ENCODE data around the gene BCAS3.

Gene BCAS3

DNA sequence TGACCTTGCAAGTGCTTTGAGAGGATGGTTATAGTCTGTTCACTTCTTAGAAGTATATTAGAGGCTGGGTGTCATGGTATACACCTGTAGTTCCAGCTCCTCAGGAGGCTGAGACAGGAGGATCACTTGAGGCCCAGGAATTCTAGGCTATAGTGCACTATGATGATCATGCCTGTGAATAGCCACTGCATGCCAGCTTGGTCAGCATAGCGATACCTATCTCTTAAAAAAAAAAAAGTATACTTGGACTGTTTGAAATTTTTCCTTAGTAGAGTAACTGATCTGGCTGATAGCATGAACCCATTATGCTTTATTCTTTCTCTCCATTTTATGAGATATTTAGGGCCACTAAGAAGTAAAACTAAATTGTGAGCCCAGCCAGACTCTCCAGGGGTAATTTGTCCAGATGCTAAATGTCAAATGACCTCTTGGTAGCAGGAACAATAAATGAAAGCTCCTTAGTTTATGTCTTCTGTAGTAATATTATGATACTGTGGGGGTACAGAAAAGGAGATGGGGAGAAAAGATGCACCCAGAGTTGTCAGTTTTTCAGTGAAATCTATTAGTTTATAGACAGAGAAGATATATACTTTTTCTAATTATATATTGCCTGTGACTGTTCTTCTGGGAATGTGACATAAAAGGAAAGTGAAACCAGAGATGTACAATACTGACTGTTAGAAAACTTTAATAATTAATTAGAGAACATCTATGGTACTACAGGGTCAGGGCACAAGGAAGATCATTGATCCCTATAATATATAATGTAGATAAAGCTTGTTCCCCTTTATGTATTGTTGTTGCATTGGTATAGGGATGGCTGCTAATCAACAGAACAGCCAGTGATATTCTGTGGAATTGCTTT, 386.7 kb downstream of the BCAS3 start:
- DNase-seq (ENCODE audit: low read depth in 2 of 2) = no peak

DNA sequence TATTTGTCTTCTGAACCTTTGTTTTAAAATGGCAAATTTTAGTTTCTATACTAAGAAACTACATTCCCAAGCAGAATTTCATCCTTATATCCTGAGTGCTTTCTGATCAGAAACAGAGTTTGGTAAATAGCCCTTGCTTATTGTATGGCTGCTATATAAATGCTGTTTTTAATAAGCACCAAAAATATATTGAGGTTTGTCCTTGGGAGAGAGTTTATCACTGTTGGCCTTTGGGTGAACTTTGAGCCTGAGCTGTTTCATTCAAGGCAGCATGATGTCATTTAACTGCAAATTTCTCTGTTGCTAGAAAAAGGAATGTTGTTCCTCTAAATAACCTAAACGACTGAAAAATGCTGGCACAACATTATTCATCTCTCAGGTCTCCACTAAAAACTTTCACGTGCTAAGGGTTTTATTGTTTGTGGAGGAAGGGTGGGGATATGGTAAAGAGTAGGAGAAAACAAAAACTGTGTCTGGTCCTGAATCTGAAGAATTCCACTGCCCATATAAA, 387.7 kb downstream of the BCAS3 start:
- no peak for DNase-seq (ENCODE audit: low read depth in 2 of 2)

DNA sequence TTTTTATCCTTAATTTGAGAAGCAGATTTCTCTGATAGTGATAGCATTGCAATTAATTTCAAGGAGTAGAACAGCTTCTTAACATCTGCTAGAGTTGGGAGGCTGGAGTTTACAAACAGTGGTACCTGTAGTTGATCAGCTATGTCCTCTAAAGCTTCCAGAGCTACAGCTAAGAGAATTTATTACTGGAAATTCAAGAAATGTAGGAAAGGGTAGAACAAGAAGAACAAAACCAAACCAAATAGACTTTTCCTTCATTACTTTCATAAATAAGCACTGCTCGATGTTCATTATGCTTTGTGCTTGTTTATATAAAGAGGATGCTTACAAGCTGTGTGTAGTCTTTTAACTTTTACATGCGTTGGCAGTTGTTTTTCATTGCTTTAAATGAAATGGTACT, 388.4 kb downstream of the BCAS3 start:
- DNase-seq (ENCODE audit: low read depth in 2 of 2) = no peak

DNA sequence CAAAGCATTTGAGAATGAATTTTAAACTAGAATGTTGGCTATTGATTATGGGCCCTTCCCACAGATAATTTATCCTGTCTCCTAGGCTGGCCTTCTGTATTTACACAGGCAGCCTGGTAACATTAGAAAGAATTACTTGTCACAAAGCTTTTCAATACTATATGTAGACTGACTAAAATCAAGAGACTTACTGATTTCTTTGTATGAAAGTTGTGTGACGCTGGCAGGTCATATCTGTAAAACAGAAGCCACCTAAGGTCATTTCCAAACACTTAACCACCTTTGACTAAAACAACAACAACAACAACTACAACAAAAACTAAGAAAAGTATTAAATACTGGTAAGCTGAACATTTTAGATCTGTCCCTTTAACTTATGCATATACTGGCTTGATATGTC, 393.0 kb downstream of the BCAS3 start:
- DNase-seq (ENCODE audit: low read depth in 2 of 2) = no peak

DNA sequence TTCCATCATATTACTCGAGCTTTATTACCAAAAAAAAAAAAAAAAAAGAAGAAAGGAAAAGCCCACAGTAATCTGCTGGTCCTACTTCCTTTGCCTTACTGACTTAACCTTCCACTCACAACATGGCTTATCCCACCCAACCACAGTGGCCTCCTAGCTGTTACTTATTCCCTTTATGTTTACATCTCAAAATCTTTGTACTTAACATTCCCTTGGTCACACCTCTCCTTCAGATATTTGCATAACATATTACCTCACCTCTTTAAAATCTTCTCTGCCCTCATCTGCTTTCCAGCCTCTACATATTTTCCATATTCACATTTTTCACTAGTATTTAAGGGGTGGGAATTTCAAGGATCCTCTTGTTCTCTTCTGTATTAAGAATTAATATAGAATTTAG, 395.0 kb downstream of the BCAS3 start:
- DNase-seq (ENCODE audit: low read depth in 2 of 2) = no peak

DNA sequence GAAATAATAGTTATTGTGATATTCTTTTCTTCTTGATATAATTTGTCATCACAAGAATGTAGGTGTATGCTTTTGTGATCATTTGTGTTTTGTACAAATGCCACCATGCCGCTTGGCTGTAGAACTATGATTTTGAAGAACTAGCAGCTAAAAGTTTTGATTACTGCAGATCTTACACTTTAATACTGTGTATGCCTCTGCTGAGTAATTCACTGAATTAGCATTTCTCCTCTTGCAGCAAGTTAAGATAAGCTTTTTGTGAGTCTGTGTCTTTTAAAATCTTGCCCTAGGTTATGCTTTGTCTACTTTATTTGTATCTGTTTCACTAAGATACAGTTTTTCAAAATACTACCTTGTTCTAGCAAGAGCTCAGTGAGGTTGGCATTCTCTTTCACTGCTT, 395.5 kb downstream of the BCAS3 start:
- no peak for DNase-seq (ENCODE audit: low read depth in 2 of 2)

DNA sequence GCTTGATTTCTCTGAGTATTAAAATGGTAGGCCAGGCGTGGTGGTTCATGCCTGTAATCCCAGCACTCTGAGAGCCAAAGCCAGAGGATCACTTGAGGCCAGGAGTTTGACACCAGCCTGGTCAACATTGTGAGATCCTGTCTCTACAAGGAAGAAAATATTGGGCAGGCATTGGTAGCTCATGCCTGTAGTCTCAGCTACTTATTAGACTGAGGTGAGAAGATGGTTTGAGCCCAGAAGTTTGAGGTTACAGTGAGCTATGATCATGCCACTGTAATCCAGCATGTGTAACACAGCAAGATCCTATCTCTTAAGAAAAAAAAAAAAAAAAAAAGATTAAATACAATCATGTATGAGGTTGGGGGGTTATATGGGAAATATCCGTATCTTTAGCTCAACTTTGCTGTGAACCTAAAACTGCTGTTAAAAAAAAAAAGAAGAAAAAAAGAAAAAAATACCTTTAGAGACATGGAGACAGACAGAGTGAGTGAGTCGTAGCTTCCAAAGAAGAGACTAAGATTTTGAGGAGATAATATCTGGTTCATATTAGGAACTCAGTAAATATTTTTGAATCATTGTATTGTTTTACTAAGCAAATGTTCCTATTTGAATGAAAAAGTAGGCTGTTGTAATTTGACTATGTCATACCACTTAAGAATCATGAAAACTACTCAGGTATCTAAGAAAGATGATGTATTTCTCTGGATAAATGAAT, 396.3 kb downstream of the BCAS3 start:
- DNase-seq (ENCODE audit: low read depth in 2 of 2) = no peak

DNA sequence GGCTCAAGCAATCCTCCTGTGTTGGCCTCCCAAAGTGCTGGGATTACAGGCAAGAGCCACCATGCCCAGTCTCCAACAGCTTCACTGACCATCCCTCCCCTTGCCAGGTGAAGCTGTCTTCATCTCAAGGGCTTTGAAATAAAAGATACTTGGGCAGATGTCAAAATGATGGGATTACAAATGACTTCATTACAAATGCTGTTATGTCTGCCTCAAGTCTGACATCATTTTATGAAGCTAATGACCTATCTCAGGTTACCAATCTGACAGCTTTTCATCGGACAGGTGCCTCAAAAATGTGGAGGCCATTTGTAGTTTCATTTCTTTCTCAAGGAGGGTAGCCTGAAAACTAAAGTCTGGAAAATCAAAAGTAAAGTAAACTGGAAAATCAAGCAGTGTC, 398.3 kb downstream of the BCAS3 start:
- DNase-seq (ENCODE audit: low read depth in 2 of 2) = no peak

DNA sequence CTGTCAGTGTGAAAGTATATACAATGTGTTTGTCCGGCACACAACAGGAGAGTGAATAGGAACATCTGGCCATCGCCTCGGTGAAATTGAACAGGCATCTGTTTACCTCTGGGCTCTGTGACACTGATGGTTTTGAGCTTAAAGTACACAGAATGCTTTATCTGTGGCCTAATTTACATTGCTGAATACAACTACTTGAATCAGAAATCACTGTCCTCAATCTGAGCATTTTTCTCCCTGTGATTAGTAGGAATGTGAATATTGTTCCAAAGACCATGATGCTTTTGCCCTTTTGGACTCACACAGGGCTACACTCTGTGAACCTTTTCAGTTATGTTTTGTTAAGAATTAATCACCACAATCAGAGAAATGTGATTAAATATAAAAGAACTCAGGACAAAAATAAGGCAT, 399.0 kb downstream of the BCAS3 start:
- DNase-seq (ENCODE audit: low read depth in 2 of 2) = no peak

DNA sequence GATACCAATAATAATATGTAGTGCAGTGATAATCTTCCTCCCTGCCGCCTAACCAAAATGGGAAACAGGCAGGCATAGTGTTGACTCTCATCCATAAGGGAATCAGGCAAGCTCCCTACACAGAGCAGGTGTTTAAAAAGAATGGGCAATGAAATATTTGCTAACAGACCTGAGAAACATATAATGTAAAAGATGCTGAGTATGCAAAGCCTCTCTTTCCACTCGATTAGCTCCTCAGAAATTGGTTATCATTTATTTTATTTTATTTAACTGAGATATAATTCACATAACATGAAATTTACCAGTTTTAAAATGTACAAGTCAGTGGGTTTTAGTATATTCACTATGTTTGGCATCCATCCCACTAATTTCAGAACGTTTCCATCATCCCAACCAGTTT, 404.3 kb downstream of the BCAS3 start:
- DNase-seq (ENCODE audit: low read depth in 2 of 2) = no peak

DNA sequence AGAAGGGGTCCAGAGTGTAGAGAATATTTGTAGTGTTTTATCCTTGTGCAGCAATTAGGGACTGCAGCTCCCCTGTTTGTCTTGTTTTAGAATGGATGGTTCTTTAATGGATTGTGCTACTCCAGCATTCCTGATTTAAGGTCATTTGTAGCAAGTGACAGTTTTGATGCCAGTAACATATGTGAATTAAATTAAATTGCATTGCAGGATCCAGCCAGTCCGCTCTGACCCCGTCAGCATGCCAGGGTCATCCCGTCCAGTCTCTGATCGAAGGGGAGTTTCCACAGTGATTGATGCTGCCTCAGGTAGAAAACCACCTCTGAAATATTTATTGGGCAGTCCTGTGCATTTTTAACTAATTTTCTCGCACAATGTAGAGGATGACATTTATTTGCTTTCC, 406.6 kb downstream of the BCAS3 start:
- no peak for DNase-seq (ENCODE audit: low read depth in 2 of 2)

DNA sequence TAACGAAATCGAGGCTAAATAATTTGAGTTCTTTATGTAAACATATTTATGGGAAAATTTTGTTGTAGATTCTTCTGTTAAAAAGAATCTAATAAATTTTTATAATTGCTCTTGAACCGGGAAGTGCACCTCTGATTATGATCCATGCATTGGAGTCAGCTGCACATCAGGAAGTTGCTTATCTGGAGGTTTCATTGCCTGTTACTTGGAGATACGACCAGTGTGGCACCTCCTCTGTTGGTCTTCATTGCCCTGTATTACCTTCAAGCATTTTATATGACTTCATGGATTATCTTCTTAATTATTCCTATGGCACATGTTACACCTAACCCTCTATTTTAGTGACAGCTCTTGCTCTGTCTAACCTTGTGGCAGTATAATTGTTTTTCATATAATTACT, 409.4 kb downstream of the BCAS3 start:
- DNase-seq (ENCODE audit: low read depth in 2 of 2) = no peak

DNA sequence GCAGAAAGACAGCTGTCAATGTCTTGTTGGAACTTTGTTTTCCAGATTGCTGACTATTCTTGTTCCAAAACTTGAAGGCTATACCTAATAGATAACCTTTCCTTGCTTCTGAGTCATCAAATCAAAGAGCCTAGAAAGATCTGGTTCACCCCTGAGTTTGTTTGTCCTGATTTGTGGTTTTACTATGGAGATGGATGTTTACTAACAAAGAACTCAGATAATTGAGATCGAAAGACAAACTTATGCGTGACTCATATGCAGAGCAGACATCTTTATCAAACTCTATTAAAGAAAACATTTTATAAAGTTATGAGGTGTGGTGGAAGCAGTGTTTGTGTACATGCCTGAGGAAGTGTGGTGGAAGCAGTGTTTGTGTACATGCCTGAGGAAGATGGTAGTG, 410.9 kb downstream of the BCAS3 start:
- DNase-seq (ENCODE audit: low read depth in 2 of 2) = no peak

DNA sequence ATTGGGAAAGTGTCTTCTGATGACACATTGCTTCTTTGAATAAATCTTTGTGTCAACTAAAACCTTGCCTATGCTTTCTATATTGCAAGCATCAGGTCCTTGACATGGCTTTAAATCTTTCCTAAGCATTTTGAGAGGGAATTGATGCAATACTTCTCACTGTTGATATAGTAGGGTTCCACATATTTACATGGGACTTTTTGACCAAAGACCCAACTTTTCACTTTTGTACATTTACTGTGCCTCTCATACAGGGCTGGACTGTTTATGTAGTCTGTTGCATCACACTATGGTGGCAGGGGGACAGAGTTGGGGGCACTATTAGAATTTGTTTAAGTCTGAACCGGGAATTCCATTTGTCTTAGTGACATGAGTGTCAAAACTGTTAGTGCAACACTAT, 413.4 kb downstream of the BCAS3 start:
- DNase-seq (ENCODE audit: low read depth in 2 of 2) = no peak

DNA sequence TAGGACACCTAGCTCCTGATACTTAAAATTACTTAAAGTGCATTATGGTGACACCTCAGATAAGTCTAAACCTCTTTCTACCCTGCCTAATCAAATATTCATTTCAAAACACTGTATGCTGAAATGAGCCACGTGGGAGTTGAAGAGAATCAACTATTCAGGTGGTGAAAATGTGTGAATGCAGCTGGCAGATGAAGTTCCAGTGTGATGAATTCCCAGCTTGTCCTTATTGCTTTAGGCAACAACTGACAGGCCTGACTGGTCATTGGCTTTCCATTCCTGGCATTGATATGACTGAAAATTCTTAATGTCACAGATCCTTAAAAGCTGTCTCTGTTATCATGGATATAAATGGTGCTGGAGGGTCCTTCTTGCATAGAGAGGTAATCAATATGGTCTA, 420.1 kb downstream of the BCAS3 start:
- DNase-seq (ENCODE audit: low read depth in 2 of 2) = no peak

DNA sequence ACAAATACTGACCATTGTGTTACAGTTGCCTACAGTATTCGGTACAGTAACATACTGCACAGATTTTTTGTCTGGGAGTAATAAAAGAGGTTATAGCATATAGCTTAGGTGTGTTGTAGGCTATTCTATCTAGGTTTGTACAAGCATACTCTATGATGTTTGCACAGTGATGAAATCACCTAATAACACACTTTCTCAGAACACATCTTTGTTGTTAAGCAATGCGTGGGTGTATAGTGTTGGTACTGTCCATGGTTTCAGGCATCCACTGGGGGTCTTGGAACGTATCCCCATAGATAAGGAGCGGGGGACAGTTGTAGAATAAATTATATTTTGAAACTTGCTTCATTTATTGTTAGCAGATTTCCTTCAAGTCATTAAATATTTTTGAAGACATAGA, 428.7 kb downstream of the BCAS3 start:
- no peak for DNase-seq (ENCODE audit: low read depth in 2 of 2)

DNA sequence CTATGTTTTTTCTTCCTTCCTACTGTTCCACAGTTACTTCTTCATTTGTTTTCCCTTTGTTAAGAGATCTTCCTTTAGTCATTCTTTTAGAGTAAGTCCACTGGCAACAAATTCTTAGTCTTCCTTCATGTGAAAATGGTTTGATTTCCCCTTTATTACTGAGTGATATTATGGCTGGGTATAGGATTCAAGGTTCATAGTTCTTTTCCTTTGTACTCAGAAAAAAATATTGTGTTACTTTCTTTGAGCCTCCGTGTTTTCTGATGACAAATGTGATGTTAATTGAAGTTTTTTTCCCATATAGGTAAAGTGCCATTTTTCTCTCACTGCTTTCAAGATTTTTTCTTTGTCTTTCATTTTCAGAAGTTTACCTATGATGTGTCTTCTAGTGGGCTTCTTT, 438.9 kb downstream of the BCAS3 start:
- no peak for DNase-seq (ENCODE audit: low read depth in 2 of 2)

DNA sequence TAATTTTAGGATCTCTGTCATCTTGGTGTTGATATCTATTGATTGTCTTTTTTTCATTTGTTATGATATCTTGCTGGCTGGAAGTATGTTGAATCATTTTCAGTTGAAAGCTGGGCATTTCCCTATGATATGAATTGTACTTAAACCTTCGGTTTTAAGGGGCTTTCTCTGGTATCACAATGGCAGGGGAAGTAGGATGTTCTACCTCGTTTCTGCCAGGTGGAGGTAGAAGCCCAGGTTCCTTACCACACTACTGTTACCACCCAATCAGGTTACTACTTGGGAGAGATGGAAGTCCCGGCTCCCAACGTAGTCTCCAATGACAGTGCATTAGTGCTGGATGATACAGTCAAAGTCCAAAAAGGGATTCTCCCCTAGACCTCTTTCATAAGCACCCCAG, 440.3 kb downstream of the BCAS3 start:
- DNase-seq (ENCODE audit: low read depth in 2 of 2) = no peak

DNA sequence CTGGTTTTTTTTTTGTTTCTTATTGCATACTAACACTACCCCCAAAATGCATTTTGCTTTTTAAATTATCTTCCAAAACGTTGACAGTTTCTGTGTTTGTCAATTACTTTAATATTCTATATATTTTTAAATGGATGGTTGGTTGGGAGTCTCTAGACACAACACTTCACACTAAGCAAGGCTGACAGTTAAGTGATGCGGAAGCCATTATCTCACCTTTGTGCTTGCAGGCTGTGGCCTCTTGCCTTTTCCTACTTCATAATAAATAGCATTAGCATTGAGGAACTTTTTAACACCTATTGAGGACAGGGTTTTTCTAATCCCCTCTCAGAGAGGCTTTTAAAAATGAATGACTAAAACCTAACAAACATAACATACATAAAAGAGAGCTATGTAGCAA, 441.2 kb downstream of the BCAS3 start:
- no peak for DNase-seq (ENCODE audit: low read depth in 2 of 2)

DNA sequence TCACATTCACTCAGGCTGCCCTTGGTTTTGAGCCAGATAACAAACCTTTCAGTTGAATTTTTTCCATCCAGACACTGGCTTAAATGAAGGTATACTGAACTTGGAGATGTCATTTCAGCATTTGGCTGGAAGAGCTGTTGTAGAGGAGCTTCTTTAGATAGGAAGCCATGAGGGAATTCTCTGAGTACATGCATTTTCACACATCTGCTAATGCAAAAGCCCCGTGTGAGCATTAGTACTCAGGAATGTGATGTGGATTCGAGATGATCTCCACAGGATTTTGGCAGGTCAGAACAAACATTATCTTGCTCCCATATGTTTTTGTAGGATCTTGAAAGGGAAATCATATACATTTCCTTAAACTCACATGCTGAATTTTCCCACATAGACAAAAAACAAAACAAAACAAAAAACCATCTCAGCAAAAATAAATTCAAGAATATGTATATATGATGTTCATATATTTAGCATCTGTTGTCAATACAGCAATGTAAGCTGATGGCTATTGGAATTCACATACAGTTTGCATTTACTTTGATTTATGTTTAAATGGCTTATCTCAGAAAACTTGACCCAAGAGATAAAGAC, 444.8 kb downstream of the BCAS3 start:
- DNase-seq (ENCODE audit: low read depth in 2 of 2) = no peak

DNA sequence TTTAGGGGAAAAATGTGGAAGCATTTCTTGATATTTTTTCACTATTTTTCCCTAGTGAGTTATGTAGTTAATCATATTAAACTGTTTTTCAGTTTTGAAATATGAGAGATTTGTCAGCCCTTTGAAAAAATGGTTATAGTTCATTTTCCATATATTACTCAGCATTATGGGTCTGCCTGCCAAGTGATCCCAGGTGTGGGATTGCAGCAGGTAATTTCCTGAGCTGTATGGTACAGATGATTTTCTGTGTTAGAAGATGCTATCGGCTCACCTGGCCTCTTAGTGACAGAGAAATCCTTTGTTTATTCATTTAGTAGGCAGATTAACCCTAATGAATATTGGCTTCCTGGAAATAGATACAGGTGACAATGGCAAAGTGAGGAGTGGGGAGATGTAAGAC, 446.9 kb downstream of the BCAS3 start:
- DNase-seq (ENCODE audit: low read depth in 2 of 2) = no peak

DNA sequence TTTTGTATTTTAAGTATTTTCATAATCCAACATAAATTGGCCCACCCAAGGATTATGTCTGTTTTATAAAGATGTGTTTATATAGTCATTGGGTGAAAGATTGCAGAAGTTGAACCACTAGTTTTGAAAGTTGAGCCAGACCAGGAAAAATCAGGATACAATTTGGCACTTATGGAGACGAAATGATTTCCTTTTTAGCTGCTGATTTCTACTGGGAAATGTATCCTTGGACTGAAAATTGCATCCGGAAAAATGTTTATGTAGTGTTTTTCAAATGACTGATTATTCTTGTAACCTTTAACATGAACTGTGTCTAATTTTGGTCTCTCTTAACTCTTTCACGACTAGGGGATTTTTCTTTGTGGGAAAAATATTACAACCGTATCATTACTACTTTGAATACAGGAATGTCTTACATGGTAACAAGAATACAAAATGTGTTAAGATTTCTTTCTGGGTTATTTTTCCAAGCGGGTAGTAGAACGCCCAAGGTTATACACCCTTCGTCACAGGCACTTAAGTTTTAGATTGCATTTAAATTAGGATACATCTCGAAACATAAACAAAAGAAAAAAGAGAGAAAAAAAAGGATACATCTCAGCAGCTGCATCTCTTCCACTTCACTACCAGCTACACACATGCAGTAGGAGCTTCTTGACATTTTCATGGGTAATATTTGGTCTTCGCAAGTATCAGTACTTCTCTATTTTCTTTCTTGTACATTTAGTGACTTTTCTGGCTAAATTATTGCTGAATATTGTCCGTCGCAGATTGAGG, 449.0 kb downstream of the BCAS3 start:
- no peak for DNase-seq (ENCODE audit: low read depth in 2 of 2)

All from stimulated activated CD4-positive, alpha-beta T cell treated with anti-CD3 and anti-CD28 coated beads, Interleukin-4, amount 100 ng/mL, for 48 hours (primary cell).